ENCODE measurements around the gene KCNK17. TPM values are rescaled to one million over a fixed set of nuclear protein-coding genes. Genes with fewer than 3 reads are reported as not detected.

KCNK17 gene, protein sequence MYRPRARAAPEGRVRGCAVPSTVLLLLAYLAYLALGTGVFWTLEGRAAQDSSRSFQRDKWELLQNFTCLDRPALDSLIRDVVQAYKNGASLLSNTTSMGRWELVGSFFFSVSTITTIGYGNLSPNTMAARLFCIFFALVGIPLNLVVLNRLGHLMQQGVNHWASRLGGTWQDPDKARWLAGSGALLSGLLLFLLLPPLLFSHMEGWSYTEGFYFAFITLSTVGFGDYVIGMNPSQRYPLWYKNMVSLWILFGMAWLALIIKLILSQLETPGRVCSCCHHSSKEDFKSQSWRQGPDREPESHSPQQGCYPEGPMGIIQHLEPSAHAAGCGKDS
- total RNA-seq (2022; extraction: Qiagen RNA extraction) = not detected in 5 replicates

GRCh38 chr6:39314273-39314795, at the start of gene KCNK17:
Gene KCNK17, minus strand, starts transcription at chr6:39314419. Its CDS starts 99 bp downstream, at chr6:39314320.

DNA sequence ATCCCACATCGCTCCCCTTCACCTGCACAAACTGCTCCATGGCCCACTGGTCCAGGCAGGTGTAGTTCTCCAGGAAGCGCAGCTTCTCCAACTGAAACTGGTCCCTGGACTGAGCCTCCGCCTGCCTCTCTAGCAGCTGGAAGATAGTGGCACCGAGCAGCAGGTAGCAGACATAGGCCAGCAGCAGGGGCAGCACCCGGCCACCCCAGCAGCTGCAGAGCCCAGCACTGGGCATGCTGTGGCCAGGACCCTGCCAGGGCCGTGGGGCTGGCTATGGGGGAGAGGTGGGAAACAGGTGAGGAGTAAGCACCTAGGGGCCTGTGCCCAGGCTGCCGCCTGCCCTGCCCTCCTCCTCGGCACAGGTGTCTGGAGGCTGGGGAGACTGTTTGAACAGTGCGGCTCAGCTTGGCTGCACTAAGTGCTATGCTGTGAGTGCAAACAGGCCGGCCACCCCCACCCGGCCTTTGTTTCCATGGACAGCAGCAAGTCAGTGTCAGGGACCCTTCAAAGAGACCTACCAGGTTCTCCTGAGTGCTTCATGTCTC, 8.2 kb upstream of the KCNK17 start, which contains the start of gene KCNK16:
Gene KCNK16 (minus strand): TSS at position 397 of the 545 bp plus-strand sequence. CDS start 162 bp downstream, at position 235.

Other genes starting within 250 kb of the KCNK17 start
- gene SAYSD1, start 199.2 kb downstream of the KCNK17 start, total RNA-seq (2022; extraction: Qiagen RNA extraction) = 5.5 to 6.1 TPM (median 5.9 TPM) in 5 replicates
- gene KCNK5, start 84.9 kb downstream of the KCNK17 start, total RNA-seq (2022; extraction: Qiagen RNA extraction) = 1.2 to 1.4 TPM (median 1.3 TPM) in 5 replicates
- not detected in 5 replicates for gene KCNK16, start 8.3 kb upstream of the KCNK17 start, total RNA-seq (2022; extraction: Qiagen RNA extraction)